Osteoblast (primary cell): ENCODE data around the gene PIGN. TPM values are rescaled to one million over a fixed set of nuclear protein-coding genes. Genes with fewer than 3 reads are reported as not detected.

ENCODE experiments used
- DNase-seq: peaks from one replicate; pipeline ENCODE4 v3.0.0; 2011; ENCODE audit warnings: low spot score, mixed read lengths; ENCODE audit not compliant: insufficient read length; ENCODE audit errors: missing footprints
- H2AFZ ChIP-seq: 2 replicates; pipeline ENCODE4 v1.6.0; 2011; ENCODE audit warnings: mild to moderate bottlenecking, low read length
- H3K27ac ChIP-seq: 2 replicates; pipeline ENCODE4 v1.5.1; 2011; ENCODE audit warnings: mild to moderate bottlenecking, low read depth, low read length, moderate library complexity
- H3K27me3 ChIP-seq: 2 replicates; pipeline ENCODE4 v1.6.0; 2012; ENCODE audit warnings: mild to moderate bottlenecking, control low read depth, inconsistent platforms, low read length, moderate library complexity; ENCODE audit not compliant: insufficient read depth
- H3K36me3 ChIP-seq: 2 replicates; pipeline ENCODE4 v1.5.1; 2011; ENCODE audit warnings: mild to moderate bottlenecking, low read length, control low read depth, moderate library complexity; ENCODE audit not compliant: insufficient read depth
- H3K4me1 ChIP-seq: 2 replicates; pipeline ENCODE4 v1.5.1; 2011; ENCODE audit warnings: mild to moderate bottlenecking, low read length, control low read depth, moderate library complexity; ENCODE audit not compliant: insufficient read depth
- H3K4me2 ChIP-seq: 2 replicates; pipeline ENCODE4 v1.6.0; 2011; ENCODE audit warnings: mild to moderate bottlenecking, low read length; ENCODE audit not compliant: insufficient read depth
- H3K4me3 ChIP-seq: fragments of 200-600 bp; sonication (generic); 3 replicates; pipeline ENCODE4 v1.5.1; 2012; ENCODE audit warnings: mild to moderate bottlenecking, low read length, inconsistent platforms; ENCODE audit not compliant: insufficient read depth
- H3K79me2 ChIP-seq: 2 replicates; pipeline ENCODE4 v1.6.0; 2012; ENCODE audit warnings: mild to moderate bottlenecking, low read length, control low read depth, inconsistent platforms; ENCODE audit not compliant: insufficient read depth
- H3K9me3 ChIP-seq: 2 replicates; pipeline ENCODE4 v1.5.1; 2011; ENCODE audit warnings: low read depth, low read length, control low read depth
- H4K20me1 ChIP-seq: 2 replicates; pipeline ENCODE4 v1.6.0; 2012; ENCODE audit warnings: mild to moderate bottlenecking, low read length, control low read depth; ENCODE audit not compliant: insufficient read depth
- total RNA-seq: library from RNA; depleted of rRNA; stranded (reverse); fragments of >200 nt; gene quantifications from 2 replicates; pipeline ENCODE4 v1.2.3, GENCODE V29; 2012
- TF ChIP-seq, protein P1 (sequence below): IDR thresholded peaks from 2 replicates; pipeline ENCODE4 v1.5.1; 2011; ENCODE audit warnings: mild to moderate bottlenecking, low read depth, low read length, moderate library complexity; ENCODE audit errors: extremely low read depth

Gene PIGN
- total RNA-seq, 1 donor: 44.2 TPM

DNA sequence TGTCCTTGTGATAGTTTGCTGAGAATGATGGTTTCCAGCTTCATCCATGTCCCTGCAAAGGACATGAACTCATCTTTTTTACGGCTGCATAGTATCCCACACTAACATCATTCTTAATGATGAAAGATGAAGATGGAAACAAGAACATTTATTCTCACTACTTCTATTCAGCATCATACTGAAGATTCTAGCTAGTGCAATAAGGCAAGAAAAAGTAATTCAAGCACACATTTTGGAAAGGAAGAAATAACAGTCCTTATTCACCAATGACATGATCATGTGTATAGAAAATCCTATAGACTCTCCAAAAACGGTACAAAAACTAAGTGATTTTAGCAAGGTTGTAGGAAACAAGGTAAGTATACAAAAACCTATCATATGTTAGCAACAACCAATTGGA is 37.4 kb upstream of the PIGN start:
- no peaks in the 10 kb centered on the region for H4K20me1 ChIP-seq
- TF ChIP-seq, protein P1, sequence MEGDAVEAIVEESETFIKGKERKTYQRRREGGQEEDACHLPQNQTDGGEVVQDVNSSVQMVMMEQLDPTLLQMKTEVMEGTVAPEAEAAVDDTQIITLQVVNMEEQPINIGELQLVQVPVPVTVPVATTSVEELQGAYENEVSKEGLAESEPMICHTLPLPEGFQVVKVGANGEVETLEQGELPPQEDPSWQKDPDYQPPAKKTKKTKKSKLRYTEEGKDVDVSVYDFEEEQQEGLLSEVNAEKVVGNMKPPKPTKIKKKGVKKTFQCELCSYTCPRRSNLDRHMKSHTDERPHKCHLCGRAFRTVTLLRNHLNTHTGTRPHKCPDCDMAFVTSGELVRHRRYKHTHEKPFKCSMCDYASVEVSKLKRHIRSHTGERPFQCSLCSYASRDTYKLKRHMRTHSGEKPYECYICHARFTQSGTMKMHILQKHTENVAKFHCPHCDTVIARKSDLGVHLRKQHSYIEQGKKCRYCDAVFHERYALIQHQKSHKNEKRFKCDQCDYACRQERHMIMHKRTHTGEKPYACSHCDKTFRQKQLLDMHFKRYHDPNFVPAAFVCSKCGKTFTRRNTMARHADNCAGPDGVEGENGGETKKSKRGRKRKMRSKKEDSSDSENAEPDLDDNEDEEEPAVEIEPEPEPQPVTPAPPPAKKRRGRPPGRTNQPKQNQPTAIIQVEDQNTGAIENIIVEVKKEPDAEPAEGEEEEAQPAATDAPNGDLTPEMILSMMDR: no peak
- no peak overlapping the region for H3K4me2 ChIP-seq
- peaks cover 4% of the 10 kb centered on the region for H3K79me2 ChIP-seq
- no peak overlapping the region for H3K4me3 ChIP-seq
- no peak overlapping the region for H2AFZ ChIP-seq
- H3K9me3 ChIP-seq: no peaks in the 10 kb centered on the region
- H3K36me3 ChIP-seq: peaks cover 11% of the 10 kb centered on the region
- H3K27ac ChIP-seq: no peak overlapping the region
- H3K27me3 ChIP-seq: no peaks in the 10 kb centered on the region
- no peaks in the 10 kb centered on the region for H3K4me1 ChIP-seq
- no peak for DNase-seq

DNA sequence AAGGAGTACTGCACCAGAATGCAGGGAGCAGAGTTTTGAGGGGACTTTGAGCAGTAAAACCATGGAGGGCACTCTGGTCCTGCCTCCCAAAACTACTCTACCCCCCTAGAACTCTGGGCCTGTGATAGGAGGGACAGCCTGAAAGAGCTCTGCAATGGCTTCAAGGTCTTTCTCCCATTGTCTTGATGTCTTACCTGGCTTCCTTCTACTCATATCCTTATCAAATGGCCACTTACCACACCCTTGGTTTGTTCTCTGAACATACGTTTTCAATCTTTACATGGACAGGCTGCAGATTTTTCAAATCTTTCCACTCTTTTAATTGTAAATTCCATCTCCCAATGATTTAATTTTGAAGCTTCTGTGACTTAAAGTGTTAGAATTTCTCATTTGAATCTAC is 27.9 kb upstream of the PIGN start:
- Histone ChIP-seq H3K79me2 (peaks cover 34% of the 10 kb centered on the region), H3K36me3 (peaks cover 10% of the 10 kb centered on the region), H3K4me1 (no peaks in the 10 kb centered on the region), H2AFZ (no peak overlapping the region), H3K9me3 (no peaks in the 10 kb centered on the region), H3K4me2 (no peak overlapping the region), H3K27me3 (no peaks in the 10 kb centered on the region), H3K4me3 (no peak overlapping the region), H4K20me1 (peaks cover 2% of the 10 kb centered on the region), H3K27ac (no peak overlapping the region)
- DNase-seq: no peak
- TF ChIP-seq, protein P1: no peak

DNA sequence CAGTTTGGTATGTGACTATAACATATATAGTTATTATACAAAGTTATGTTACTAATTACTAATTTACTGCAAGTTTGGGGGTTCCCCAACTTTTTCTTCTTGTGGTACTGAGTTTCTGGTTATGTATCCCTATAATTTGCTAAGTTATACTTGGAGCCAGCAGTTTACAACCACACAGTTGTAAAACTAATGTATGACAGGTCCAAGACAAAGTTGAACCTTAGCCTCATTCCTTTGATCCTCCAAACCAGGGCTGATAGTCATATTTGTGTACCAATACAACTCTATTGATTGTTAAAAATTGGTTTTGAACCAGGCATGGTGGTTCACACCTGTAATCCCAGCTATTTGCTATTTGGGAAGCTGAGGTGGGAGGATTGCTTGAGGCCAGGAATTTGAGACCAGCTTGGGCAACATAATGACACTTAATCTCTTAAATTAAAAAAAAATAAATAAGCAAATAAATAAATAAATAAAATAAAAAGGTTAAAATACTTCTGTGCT is 24.5 kb upstream of the PIGN start:
- Histone ChIP-seq H3K27me3 (no peaks in the 10 kb centered on the region), H3K9me3 (no peaks in the 10 kb centered on the region), H3K36me3 (peaks cover 10% of the 10 kb centered on the region), H2AFZ (no peak overlapping the region), H3K4me3 (no peak overlapping the region), H3K79me2 (peaks cover 60% of the 10 kb centered on the region), H3K27ac (no peak overlapping the region), H3K4me1 (no peaks in the 10 kb centered on the region), H3K4me2 (no peak overlapping the region), H4K20me1 (peaks cover 10% of the 10 kb centered on the region)
- DNase-seq: no peak
- TF ChIP-seq, protein P1: no peak

DNA sequence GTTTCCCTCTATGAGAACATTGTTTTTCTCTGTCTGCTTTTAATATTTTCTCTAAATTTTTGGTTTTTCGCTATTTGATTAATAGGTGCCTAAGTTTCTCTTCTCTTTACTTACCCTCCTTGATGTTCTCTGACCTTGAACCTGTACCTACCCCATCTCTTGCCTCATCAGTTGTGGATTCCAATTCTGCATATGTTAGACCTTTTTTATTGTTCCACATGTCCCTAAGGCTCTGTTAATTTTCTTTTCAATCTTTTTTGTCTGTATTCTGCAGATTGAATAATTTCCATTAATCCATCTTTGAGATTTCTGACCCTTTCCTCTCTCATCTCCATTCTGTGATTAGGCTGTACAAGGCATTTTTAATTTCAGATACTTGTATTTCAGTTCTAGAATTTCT is 23.3 kb upstream of the PIGN start:
- H2AFZ ChIP-seq: no peak overlapping the region
- H3K4me1 ChIP-seq: no peaks in the 10 kb centered on the region
- peaks cover 69% of the 10 kb centered on the region for H3K79me2 ChIP-seq
- H3K9me3 ChIP-seq: no peaks in the 10 kb centered on the region
- DNase-seq: no peak
- H4K20me1 ChIP-seq: peaks cover 13% of the 10 kb centered on the region
- H3K4me3 ChIP-seq: no peak overlapping the region
- no peaks in the 10 kb centered on the region for H3K27me3 ChIP-seq
- peaks cover 10% of the 10 kb centered on the region for H3K36me3 ChIP-seq
- TF ChIP-seq, protein P1: no peak
- no peak overlapping the region for H3K27ac ChIP-seq
- no peak overlapping the region for H3K4me2 ChIP-seq
